H1 (cell line): Measurements from ENCODE around the gene CDNF. TPM values are rescaled to one million over a fixed set of nuclear protein-coding genes. Genes with fewer than 3 reads are reported as not detected.

Experiments
- CTCF ChIA-PET: fragments of 300-600 bp; sonication (Branson Sonifier 250); formaldehyde crosslinking; loops from one replicate; lab custom pipeline; 2021; ENCODE audit not compliant: partially characterized antibody; lab: Charles Lee
- POLR2A ChIA-PET: fragments of 300-600 bp; sonication (Branson Sonifier 250); formaldehyde crosslinking; loops from one replicate; lab custom pipeline; 2021; ENCODE audit warnings: inconsistent platforms; ENCODE audit not compliant: partially characterized antibody; lab: Charles Lee
- DNase-seq, 2 experiments: peaks; one replicate each; pipeline versions ENCODE4 v3.0.0 to v3.0.0-alpha.2; 2010 to 2022; ENCODE audit warnings: low spot score in 2 of 2, low read depth in 1 of 2, mixed read lengths in 1 of 2
- FAIRE-seq: peaks from 2 replicates; lab custom pipeline; 2011; peaks lifted over from hg19 to GRCh38; lab: Jason Lieb, UNC
- H2AFZ ChIP-seq: 2 replicates; pipeline ENCODE4 v1.8.1; 2012; ENCODE audit warnings: low read length, inconsistent platforms
- H2AK5ac ChIP-seq: 2 replicates; pipeline ENCODE4 v1.6.1; 2013; ENCODE audit warnings: low read depth, low read length
- H2BK120ac ChIP-seq: replicated peaks from 2 replicates; pipeline ENCODE3; 2013; ENCODE audit warnings: low read depth, low read length, inconsistent platforms
- H2BK12ac ChIP-seq: 2 replicates; pipeline ENCODE4 v1.6.1; 2013; ENCODE audit warnings: low read depth, low read length
- H2BK15ac ChIP-seq: 2 replicates; pipeline ENCODE4 v1.6.1; 2013; ENCODE audit warnings: low read length
- H2BK20ac ChIP-seq: 2 replicates; pipeline ENCODE4 v1.6.1; 2013; ENCODE audit warnings: low read length
- H2BK5ac ChIP-seq: 2 replicates; pipeline ENCODE4 v1.6.1; 2013; ENCODE audit warnings: low read depth, low read length
- H3K14ac ChIP-seq: 2 replicates; pipeline ENCODE4 v1.6.1; 2013; ENCODE audit warnings: inconsistent platforms; ENCODE audit not compliant: insufficient read length
- H3K18ac ChIP-seq: 2 replicates; pipeline ENCODE4 v1.6.1; 2013; ENCODE audit warnings: low read length; ENCODE audit errors: extremely low read depth
- H3K23ac ChIP-seq: 2 replicates; pipeline ENCODE4 v1.6.1; 2013; ENCODE audit warnings: inconsistent platforms; ENCODE audit not compliant: insufficient read length
- H3K23me2 ChIP-seq: 2 replicates; pipeline ENCODE4 v1.6.1; 2013; ENCODE audit warnings: low read depth, low read length
- H3K27ac ChIP-seq: 2 replicates; pipeline ENCODE4 v1.6.1; 2011; ENCODE audit warnings: low read depth, low read length, inconsistent platforms
- H3K27me3 ChIP-seq, 4 experiments: replicated peaks in 1 of 4; 1 replicate in 1 of 4; 2 replicates in 3 of 4; pipeline versions ENCODE4 v1.6.1 to v1.8.1; 2011 to 2013; ENCODE audit warnings: low read length in 3 of 4, mild to moderate bottlenecking in 3 of 4, inconsistent platforms in 2 of 4, mixed read lengths in 2 of 4, moderate library complexity in 1 of 4; ENCODE audit not compliant: control insufficient read depth in 3 of 4, insufficient read depth in 3 of 4; ENCODE audit errors: extremely low read depth in 1 of 4
- H3K36me3 ChIP-seq, 4 experiments: 2 replicates each; pipeline versions ENCODE4 v1.6.1 to v1.8.1; 2011 to 2013; ENCODE audit warnings: mild to moderate bottlenecking in 4 of 4, low read length in 3 of 4, moderate library complexity in 2 of 4, control low read depth in 1 of 4, inconsistent platforms in 1 of 4; ENCODE audit not compliant: insufficient read depth in 4 of 4, control insufficient read depth in 2 of 4
- H3K4ac ChIP-seq: replicated peaks from 2 replicates; pipeline ENCODE3; 2013; ENCODE audit warnings: low read length, low read depth, mixed read lengths, inconsistent platforms; ENCODE audit not compliant: insufficient read length
- H3K4me1 ChIP-seq, 4 experiments: replicated peaks in 1 of 4; 1 replicate in 1 of 4; 2 replicates in 3 of 4; pipeline versions ENCODE4 v1.6.1 to v1.8.1; 2011 to 2013; ENCODE audit warnings: low read length in 3 of 4, inconsistent platforms in 2 of 4, mixed read lengths in 1 of 4; ENCODE audit not compliant: insufficient read depth in 4 of 4, control insufficient read depth in 3 of 4
- H3K4me2 ChIP-seq, 2 experiments: 2 replicates each; pipeline versions ENCODE4 v1.6.1 to v1.8.1; 2011 to 2013; ENCODE audit warnings: low read depth in 2 of 2, low read length in 2 of 2, control low read depth in 1 of 2, inconsistent platforms in 1 of 2, mild to moderate bottlenecking in 1 of 2; ENCODE audit not compliant: insufficient read depth in 1 of 2
- H3K4me3 ChIP-seq, 4 experiments: fragments of 200-600, 300-600 bp in 1 of 4; sonication (generic), shearing (Covaris generic), sonication (Bioruptor Twin) in 1 of 4; 2 replicates each; pipeline versions ENCODE4 v1.5.1 to v1.8.1; 2011 to 2016; ENCODE audit warnings: low read length in 4 of 4, low read depth in 3 of 4, control low read depth in 2 of 4, inconsistent platforms in 2 of 4, mild to moderate bottlenecking in 2 of 4, mixed read lengths in 1 of 4, moderate library complexity in 1 of 4; ENCODE audit not compliant: insufficient read depth in 2 of 4; ENCODE audit errors: extremely low read depth in 1 of 4
- H3K56ac ChIP-seq: replicated peaks from 2 replicates; pipeline ENCODE3; 2013; ENCODE audit warnings: low read depth, mild to moderate bottlenecking, mixed read lengths, low read length, inconsistent platforms; ENCODE audit not compliant: insufficient read length
- H3K79me1 ChIP-seq: 2 replicates; pipeline ENCODE4 v1.6.1; 2013; ENCODE audit warnings: low read depth, low read length, control low read depth
- H3K79me2 ChIP-seq, 2 experiments: 2 replicates each; pipeline versions ENCODE4 v1.6.1 to v1.8.1; 2012 to 2013; ENCODE audit warnings: low read length in 2 of 2, mild to moderate bottlenecking in 2 of 2, inconsistent platforms in 1 of 2; ENCODE audit not compliant: insufficient read depth in 2 of 2, control insufficient read depth in 1 of 2
- H3K9ac ChIP-seq, 4 experiments: replicated peaks in 1 of 4; 1 replicate in 1 of 4; 2 replicates in 3 of 4; pipeline versions ENCODE4 v1.6.1 to v1.8.1; 2011 to 2013; ENCODE audit warnings: low read depth in 3 of 4, low read length in 3 of 4, control low read depth in 2 of 4, mild to moderate bottlenecking in 2 of 4, moderate library complexity in 2 of 4, inconsistent platforms in 1 of 4; ENCODE audit errors: extremely low read depth in 1 of 4
- H3K9me3 ChIP-seq, 2 experiments: 2 replicates each; pipeline versions ENCODE4 v1.6.1 to v1.8.1; 2012 to 2013; ENCODE audit warnings: mild to moderate bottlenecking in 2 of 2, moderate library complexity in 2 of 2, control low read depth in 1 of 2, inconsistent platforms in 1 of 2, low read depth in 1 of 2, low read length in 1 of 2, mixed read lengths in 1 of 2; ENCODE audit not compliant: insufficient read depth in 2 of 2
- H4K20me1 ChIP-seq, 2 experiments: replicated peaks in 1 of 2; 2 replicates each; pipeline versions ENCODE3 to v1.8.1; 2011 to 2013; ENCODE audit warnings: inconsistent platforms in 2 of 2, low read length in 2 of 2, mild to moderate bottlenecking in 1 of 2; ENCODE audit not compliant: insufficient read depth in 2 of 2, control insufficient read depth in 1 of 2
- H4K5ac ChIP-seq: 2 replicates; pipeline ENCODE4 v1.6.1; 2013; ENCODE audit warnings: low read length, low read depth, mixed read lengths, inconsistent platforms; ENCODE audit not compliant: insufficient read length
- H4K8ac ChIP-seq: 2 replicates; pipeline ENCODE4 v1.8.0; 2013; ENCODE audit warnings: mild to moderate bottlenecking, moderate library complexity, low read length, inconsistent platforms; ENCODE audit not compliant: insufficient read depth; ENCODE audit errors: extremely low read depth
- H4K91ac ChIP-seq: replicated peaks from 2 replicates; pipeline ENCODE3; 2013; ENCODE audit warnings: low read length, mixed read lengths, inconsistent platforms; ENCODE audit not compliant: insufficient read length
- CBX5 ChIP-seq: fragments of 300-800, 300-1000 bp; sonication (generic); IDR thresholded peaks from 2 replicates; pipeline ENCODE4 v1.7.1; 2016; ENCODE audit warnings: antibody characterized with exemption, low read length, low read depth
- CBX8 ChIP-seq: fragments of 300-800, 300-1000 bp; sonication (generic); IDR thresholded peaks from 2 replicates; pipeline ENCODE4 v1.7.1; 2016; ENCODE audit warnings: low read depth, low read length, borderline replicate concordance
- POLR2A ChIP-seq, 2 experiments: IDR thresholded peaks; 1 replicate in 1 of 2; 2 replicates in 1 of 2; pipeline ENCODE4 v1.6.1; 2011; ENCODE audit warnings: low read depth in 2 of 2, low read length in 2 of 2, mild to moderate bottlenecking in 2 of 2; ENCODE audit errors: control extremely low read depth in 1 of 2
- WGBS, 2 experiments: shearing (Covaris generic) in 1 of 2; methylation state at CpG; one replicate each; pipeline versions ENCODE4 v1.1.6 to v1.1.7; 2013 to 2015; ENCODE audit warnings: low lambda C conversion rate in 2 of 2, mixed read lengths in 2 of 2, inconsistent platforms in 1 of 2, low coverage in 1 of 2, missing lambda C conversion rate in 1 of 2; ENCODE audit not compliant: insufficient replicate concordance in 2 of 2, insufficient coverage in 1 of 2, insufficient read length in 1 of 2; ENCODE audit errors: extremely low coverage in 1 of 2, missing lambda C conversion rate in 1 of 2; 5-methylcytosine and 5-hydroxymethylcytosine counted together
- polyA plus RNA-seq, 7 experiments: library from polyadenylated mRNA; depleted of rRNA in 3 of 7; stranded (reverse) in 5 of 7; unstranded in 2 of 7; fragments of >200 nt in 5 of 7; fragments of 200-250 nt in 2 of 7; gene quantifications; 1 replicate in 5 of 7; 2 replicates in 1 of 7; 4 replicates in 1 of 7; pipeline versions ENCODE4 v1.2.1 to v1.2.3, GENCODE V29; 2011 to 2013; ENCODE audit warnings: missing spikeins in 2 of 7, mixed read lengths in 2 of 7
- total RNA-seq: library from RNA; stranded (reverse); fragmentation: NEBNext Ultra II Directional; extraction: Animal tissue kit (Norgen Biotek cat#: 25700); gene quantifications from 2 replicates; pipeline ENCODE4 v1.2.1, GENCODE V29; 2021

CDNF gene
- total and polyA plus RNA-seq, 2 of the 8 experiments (the other 6 are each of a cell fraction or from before 2014, with no cell fraction given), result 0.32 to 0.67 TPM

- no peak overlapping the region for H4K5ac ChIP-seq
- H2AK5ac ChIP-seq, result no peak overlapping the region
- no peaks in the 10 kb centered on the region for H3K27me3 ChIP-seq
- no peak overlapping the region for H2AFZ ChIP-seq
- H2BK120ac ChIP-seq, result no peak overlapping the region
- CTCF ChIA-PET, result interaction anchor here (1.2 kb wide), 1 partner anchor 10 kb away, joined by 6 read pairs; no protein-coding TSS in a partner anchor
- 97% methylated on average over 3 of the region's 3 CpGs; no CpG with 5 or more reads in 1 of the 2 experiments for WGBS, 2 experiments
- H2BK12ac ChIP-seq, result no peak overlapping the region
- no peaks in the 10 kb centered on the region for H3K9me3 ChIP-seq
- no peaks in the 10 kb centered on the region for H3K23me2 ChIP-seq
- H4K8ac ChIP-seq, result no peak overlapping the region
- no peak overlapping the region for H2BK15ac ChIP-seq
- no peak overlapping the region for H2BK20ac ChIP-seq
- no peaks in the 10 kb centered on the region for H3K79me2 ChIP-seq
- H3K27ac ChIP-seq, result no peak overlapping the region
- no peak overlapping the region for H3K56ac ChIP-seq
- H3K79me1 ChIP-seq, result no peaks in the 10 kb centered on the region
- POLR2A ChIA-PET, result interaction anchor here (0.9 to 2.0 kb wide), 3 partner anchors 10 to 26 kb away, joined by 3 to 6 read pairs (median 3); partner anchors contain the start of gene SUV39H2
- TF ChIP-seq CBX8 (no peak), POLR2A (IDR thresholded peaks at IDR 0.05; ENCODE audit: control extremely low read depth in 1 of 2, low read depth in 2 of 2, low read length in 2 of 2) (no peak), CBX5 (no peak)
- no peak overlapping the region for H3K4me3 ChIP-seq
- no peaks in the 10 kb centered on the region for H4K20me1 ChIP-seq
- no peak overlapping the region for H3K18ac ChIP-seq
- H2BK5ac ChIP-seq, result no peak overlapping the region
- DNase-seq (no peak), FAIRE-seq (no peak)
- no peak overlapping the region for H3K4me2 ChIP-seq
- no peaks in the 10 kb centered on the region for H3K4me1 ChIP-seq
- no peak overlapping the region for H3K14ac ChIP-seq
- no peak overlapping the region for H3K4ac ChIP-seq
- H3K23ac ChIP-seq, result no peak overlapping the region
- no peak overlapping the region for H4K91ac ChIP-seq
- H3K36me3 ChIP-seq, result peaks cover 0 to 35% (median 4%) of the 10 kb centered on the region in 4 experiments; a peak in 5 of 8 replicates
- no peak overlapping the region for H3K9ac ChIP-seq
Observed at GRCh38 chr10:14852236-14852635, 14.4 kb upstream of the CDNF start.
